CD4-positive, alpha-beta T cell treated with Interleukin-10 for 1 hour (primary cell): ENCODE results near the gene ARL15.

Experiments used
- DNase-seq: peaks from one replicate; pipeline ENCODE4 v3.0.0-alpha.2; 2020

Gene ARL15

DNA sequence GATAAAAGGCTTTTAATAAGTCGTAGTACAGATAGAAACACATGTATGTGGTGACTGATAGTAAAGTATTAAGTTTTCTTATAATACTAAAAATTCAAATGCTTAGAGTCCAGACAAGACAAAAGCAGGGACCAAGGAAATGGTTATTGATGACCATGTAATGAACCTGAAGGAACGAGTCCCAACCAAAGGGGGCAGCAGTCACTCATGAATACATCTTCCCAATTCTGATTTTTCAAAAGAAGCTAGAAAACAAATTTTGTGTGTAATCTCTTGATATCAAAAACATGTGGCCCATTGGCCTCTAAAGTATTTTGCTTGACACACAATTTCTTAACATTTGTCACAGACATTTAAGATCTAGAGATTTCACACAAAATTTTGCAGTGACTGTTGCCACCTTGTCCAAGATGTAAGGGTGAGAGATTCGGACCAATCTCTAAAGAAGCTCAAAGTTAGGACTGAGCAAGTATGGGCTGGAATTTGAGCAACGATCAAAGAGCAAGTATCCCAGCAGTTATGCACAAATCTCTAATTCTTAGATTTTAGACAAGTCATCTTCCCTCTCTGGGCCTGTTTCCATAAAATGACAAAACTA, 66.8 kb downstream of the ARL15 start:
- peak; percentile 42 for DNase-seq

DNA sequence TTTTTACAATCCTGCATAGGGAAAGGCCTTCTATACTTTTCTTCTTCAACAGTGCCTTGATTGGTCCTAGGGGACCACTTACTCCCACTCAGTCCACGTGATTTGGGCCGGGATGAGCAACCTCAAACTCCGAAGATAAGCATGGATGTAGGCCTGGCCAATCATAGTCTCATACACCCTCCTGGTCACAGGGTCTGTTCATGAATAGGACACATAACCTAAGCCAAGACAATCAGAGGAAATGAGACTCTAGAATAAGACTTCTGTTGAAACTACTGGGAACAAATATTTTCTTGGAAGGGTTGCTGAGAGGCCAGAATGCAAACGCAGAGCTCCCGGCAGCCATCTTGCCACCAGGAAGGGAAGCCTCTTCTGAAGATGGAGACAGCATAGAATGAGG, 68.1 kb downstream of the ARL15 start:
- no peak for DNase-seq

- DNase-seq: peak; percentile 14
Observed at GRCh38 chr5:54234304-54234933, 76.0 kb downstream of the ARL15 start.

DNA sequence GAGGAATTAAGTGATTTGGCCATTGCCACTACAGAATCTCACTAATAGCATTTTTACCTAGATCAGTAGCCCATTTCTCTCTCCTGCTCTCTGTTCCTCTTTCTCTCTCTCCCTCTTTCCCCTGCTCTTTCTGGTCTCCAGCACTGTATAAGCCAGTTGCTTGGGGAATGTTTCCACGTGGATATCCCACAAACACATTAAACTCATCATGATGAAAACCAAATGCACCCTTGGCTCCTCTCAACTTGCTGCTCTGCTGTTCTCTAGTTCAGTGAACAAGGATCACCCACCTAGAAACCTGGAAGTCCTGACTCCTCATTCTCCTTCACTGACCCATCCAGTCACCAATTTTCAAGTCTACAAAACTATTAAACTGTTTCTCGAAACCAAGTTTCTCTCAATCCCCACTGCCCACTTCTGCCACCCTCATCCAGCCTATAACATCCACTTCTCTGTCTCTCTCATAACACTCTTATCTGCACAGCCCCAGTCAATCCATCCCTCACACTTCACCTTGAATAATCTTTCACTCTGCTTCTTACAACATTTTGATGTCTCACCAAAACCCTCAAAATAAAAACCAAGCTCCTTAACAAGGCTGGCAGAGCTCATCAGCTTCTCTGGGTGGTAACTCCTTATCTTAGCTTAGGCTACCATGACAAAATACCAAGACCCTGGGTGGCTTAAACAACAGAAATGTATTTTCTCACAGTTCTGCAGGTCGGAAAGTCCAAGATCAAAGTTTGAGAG, 79.3 kb downstream of the ARL15 start:
- no peak for DNase-seq

GRCh38 chr5:54229041-54229780, 81.2 kb downstream of the ARL15 start:
- DNase-seq: peak; percentile 63

- no peak for DNase-seq
Observed at GRCh38 chr5:54227759-54228158, 82.6 kb downstream of the ARL15 start.

- DNase-seq: no peak
Observed at GRCh38 chr5:54227109-54227508, 83.3 kb downstream of the ARL15 start.

GRCh38 chr5:54226215-54226614, 84.2 kb downstream of the ARL15 start:
- no peak for DNase-seq

DNA sequence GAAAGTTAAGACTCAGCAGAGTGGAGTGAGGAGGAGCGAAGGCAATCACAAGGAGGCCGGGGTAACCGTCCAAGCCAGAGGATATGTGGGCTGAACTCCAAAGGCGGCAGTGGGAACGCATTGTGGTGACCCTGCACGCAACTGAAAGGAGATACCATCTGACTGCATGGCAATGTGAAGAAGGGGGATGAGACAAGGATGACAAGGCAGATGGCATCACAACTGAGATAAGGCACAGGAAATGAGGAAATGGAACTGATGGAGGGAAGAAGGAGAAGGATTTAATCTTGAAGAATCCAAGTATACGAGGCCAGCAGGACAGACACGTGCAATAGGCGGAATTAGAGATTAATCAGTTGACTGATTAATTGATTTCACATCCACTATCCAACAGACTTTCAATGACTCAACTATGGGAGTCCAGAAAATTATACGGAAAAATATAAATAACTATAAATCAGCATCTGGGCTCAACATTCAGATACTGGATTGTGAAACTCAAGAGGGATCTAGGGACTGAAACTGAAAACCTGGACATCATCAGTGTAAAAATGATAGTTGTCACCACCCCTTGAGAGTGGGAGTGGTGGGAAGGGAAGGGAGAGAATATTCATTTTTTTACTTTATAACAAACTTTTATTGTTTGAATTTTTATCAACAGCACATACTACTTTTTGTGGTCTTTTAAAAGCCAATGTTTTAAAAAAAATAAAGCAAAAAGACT, 86.1 kb downstream of the ARL15 start:
- DNase-seq: no peak

DNA sequence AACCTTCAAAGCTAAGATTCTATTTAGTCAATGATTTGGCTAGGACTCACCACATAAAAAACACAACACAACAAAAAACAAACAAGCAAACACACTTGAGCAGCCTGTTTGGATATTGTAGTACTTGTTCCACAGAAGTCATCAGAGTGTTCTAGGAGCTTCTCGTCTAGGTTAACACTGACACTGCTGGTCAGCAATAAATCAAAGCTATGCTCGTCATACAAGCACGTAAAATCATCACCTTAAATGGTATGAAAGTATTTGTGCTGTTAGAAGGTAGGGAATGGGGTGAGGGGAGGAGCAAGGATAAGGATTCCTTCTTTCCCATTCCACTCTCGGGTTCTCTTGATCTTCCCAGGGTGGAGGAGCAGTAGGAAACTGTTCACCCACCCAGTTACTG, 88.0 kb downstream of the ARL15 start:
- DNase-seq: no peak

- no peak for DNase-seq
Observed at GRCh38 chr5:54221135-54221534, 89.2 kb downstream of the ARL15 start.

DNA sequence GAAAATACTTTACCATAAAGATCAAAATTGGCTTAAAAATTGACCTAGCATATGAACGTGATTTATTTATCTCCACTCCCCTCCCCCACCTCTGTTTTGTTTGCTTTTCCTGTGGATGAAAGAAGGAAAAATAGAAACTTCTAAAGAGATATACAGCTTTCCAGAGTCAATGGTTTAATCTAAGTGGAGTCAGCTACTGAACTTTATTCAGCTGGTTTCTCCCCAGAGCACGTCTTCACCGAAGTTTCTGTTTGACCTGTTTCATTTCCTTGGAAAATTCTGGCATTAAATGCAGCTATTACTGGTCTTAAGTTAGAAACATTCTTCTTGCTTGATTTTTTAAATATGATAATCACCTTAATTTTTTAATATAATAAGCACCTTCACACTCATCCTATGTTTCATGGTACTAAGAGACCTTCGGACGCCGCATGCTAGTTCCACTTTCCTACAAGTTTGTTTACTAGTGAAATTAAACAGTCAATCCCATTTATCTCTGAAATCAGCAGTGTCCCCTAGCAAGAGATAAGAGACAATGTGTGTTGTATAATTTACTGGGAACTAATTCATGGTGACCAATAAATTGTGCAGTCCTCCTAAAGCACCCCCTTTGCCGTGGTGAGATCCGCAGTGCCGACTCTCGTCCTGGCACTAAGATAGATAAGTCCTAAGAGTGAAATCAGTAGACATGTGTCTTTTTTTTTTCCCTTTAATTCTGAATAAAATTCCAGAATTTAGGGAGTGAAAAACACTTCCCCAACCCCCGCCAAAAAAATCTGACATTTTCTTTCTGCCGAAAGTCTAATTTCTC, 89.9 kb downstream of the ARL15 start:
- no peak for DNase-seq

DNA sequence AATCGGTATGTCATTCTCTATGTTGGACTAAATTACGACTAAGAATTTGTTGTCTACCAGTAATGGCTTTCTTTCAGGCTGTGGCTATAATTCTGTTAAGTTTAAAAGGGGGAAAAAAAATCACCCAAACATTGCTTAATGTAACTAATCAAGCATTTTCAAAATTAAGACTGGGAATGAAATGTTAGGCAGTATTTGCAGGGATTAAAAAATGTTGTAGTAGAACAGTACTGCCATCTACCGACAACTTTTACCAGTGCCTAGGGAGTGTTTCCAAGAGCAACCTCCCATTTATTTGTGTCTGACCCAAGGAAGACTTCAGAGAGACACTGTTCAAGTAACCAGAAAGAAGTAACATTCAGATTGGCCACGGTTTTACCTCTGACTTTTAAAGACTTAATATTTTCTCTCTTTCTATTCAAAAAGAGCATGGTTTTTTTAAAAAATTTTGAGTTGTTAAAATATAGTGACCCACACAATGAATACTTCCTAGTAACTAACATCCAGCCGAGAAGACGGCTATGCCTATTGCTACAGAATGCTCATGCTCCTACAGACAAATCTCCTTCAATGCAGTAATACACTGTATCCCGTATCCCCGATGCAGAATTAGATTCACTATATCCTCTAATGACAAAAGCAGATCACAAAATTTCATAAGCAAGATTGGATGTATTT, 92.4 kb downstream of the ARL15 start:
- peak; percentile 54 for DNase-seq

DNA sequence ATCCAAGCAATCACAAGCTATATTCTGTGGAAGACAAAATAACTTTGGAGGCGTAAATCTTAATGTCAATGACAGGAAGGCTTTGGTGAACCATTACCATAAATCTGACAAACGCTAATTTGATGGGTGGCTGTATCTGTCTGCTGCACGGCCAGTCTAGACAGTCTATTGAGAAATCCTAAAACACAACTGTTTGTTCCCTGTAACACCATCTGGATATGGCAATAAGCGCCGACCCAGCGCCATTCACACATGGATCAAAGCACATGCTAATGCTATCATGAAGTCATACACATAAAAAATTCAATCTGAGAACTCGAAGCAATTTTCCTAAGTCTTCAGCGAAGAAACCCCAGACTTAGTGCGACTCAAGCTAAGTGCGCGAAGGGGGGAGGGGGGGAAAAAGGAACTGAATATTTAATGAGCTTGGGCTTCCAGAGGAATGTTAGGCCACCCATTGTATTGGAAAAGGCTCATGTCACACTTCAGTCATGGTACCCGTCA, 95.1 kb downstream of the ARL15 start:
- no peak for DNase-seq

- no peak for DNase-seq
Observed at GRCh38 chr5:54214722-54215121, 95.7 kb downstream of the ARL15 start.

GRCh38 chr5:54212331-54212730, 98.0 kb downstream of the ARL15 start:
- no peak for DNase-seq

DNA sequence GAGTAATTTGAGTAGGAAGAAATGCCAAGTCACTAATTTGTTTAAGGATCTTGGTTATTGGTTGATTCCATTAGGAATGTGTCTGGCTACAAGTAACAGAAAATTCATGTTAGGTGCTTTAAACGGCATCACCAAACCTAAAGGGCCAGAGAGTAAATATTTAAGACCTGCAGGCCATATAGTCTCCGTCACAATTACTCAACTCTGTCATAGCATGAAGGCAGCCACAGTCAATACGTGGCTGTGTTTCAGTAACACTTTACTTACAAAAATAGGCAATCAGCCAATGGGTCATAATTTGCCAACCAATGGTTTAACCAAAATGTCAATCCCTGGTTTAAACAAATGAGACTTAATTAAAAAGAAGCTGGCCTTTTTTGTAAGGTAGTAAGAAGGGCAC, 98.5 kb downstream of the ARL15 start:
- DNase-seq: no peak

DNA sequence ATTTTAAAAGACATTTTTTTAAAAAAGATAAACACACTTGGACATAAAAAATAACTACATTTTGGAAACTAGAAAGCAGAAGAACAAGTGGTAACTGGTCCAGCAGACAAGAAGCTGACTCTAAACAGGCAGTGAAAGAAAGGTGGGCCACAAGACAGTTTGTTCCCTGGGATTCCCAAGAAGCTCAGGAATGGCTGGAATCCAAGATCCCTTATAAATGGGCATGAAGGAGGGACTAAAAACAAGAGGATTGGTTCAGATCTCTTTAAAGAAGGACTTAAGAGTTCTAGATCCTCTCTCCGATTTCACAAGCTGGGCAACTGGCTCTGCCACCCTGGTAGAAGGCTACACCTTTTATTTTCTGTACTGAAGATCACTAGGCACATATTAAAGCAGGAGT, 102.8 kb downstream of the ARL15 start:
- no peak for DNase-seq

DNA sequence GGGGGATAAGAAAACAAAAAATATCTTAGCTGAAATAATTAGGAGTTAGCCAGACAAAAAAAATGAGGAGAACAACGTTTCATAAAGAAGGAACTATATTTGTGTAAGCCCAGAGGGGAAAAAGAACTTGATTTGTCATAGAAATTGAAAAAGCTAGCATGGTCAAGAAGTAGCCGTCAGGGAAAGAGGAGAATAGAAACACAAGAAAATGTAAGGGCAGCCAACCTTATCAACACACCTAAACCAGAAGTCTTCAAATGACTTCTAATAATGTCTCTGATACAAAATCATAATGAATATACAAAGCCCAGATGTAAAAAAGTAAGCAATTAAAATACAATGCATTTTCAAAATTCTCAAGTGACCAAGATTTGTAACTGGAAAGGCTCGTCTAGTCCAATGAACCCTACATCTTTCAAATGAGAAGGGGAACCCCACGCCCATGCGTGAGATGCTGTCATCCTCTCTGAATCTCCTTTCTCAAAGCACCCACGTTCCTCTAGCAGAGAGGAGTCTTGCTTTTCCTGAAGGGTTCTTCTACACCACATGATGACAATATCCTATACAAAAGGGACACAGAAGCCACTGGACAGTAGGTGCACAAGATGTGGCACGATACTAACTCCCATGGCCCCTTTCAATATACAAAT, 103.7 kb downstream of the ARL15 start:
- no peak for DNase-seq

DNA sequence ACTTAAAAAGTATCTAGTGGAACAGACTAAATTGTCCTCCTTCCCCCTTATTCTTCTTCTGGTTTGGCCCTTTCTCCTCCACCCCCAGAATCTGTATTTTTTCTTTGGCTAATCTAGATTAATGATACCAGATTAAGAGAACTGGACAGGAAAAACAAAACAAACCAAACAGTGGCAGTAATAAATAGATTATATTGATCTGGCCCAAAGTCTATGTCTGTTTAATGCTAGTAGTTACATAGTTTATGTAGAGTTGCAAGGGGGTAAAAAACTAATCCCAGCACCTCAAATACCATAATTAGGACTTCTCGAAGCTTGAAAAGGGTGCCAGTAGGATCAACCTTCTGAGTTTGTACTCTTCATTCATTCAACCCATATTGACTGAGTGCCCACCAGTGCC, 104.5 kb downstream of the ARL15 start:
- DNase-seq: no peak

DNA sequence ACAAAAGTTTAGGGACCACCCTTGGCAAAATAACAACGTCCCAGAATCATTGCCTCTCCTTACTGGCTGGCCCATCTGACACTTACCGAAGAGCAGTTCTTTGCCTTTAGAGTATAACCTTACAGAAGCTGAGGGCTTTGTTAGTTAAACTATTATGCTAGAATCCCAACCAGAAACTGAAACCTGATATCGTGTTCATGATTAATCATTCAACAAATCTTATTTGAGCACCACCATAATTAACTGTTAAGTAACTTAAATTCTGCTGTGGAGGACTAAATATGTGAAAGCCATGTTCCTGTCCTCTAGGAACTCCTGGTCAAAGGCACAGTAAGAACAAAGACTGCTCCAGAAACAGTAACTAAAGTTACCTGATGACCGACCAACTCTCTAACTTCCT, 104.9 kb downstream of the ARL15 start:
- no peak for DNase-seq
